ENCODE data around the gene DUOX1.

- TF ChIP-seq EZH2 (IDR thresholded peaks at IDR 0.05; ENCODE audit: insufficient read depth, poor library complexity, severe bottlenecking) (no peak), EZH2phosphoT487 (IDR thresholded peaks at IDR 0.05; ENCODE audit: insufficient read depth, low read depth) (no peak)
Measured at GRCh38 chr15:45143946-45144345, 14.2 kb downstream of the DUOX1 start.

All from GM23248 (cell line).